ENCODE data around the gene CSNK1G1.

- TF ChIP-seq MAFK (IDR thresholded peaks at IDR 0.05; ENCODE audit: low read depth, low read length) (no peak), POLR2A (IDR thresholded peaks at IDR 0.05; ENCODE audit: low read depth, low read length) (no peak), RCOR1 (IDR thresholded peaks at IDR 0.05; ENCODE audit: insufficient replicate concordance, low read length) (no peak), FOS (IDR thresholded peaks at IDR 0.05; ENCODE audit: low read depth, low read length) (no peak), RAD21 (IDR thresholded peaks at IDR 0.05; ENCODE audit: low read length) (no peak), CEBPB (IDR thresholded peaks at IDR 0.05; ENCODE audit: low read depth, low read length) (no peak), MAZ (IDR thresholded peaks at IDR 0.05; ENCODE audit: borderline replicate concordance, low read depth, low read length) (no peak), BHLHE40 (IDR thresholded peaks at IDR 0.05; ENCODE audit: low read depth, low read length) (no peak)
- TF ChIP-seq, protein P1, sequence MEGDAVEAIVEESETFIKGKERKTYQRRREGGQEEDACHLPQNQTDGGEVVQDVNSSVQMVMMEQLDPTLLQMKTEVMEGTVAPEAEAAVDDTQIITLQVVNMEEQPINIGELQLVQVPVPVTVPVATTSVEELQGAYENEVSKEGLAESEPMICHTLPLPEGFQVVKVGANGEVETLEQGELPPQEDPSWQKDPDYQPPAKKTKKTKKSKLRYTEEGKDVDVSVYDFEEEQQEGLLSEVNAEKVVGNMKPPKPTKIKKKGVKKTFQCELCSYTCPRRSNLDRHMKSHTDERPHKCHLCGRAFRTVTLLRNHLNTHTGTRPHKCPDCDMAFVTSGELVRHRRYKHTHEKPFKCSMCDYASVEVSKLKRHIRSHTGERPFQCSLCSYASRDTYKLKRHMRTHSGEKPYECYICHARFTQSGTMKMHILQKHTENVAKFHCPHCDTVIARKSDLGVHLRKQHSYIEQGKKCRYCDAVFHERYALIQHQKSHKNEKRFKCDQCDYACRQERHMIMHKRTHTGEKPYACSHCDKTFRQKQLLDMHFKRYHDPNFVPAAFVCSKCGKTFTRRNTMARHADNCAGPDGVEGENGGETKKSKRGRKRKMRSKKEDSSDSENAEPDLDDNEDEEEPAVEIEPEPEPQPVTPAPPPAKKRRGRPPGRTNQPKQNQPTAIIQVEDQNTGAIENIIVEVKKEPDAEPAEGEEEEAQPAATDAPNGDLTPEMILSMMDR (conservative IDR thresholded peaks at IDR 0.05; ENCODE audit: low read depth, low read length), result no peak
Measured at GRCh38 chr15:64236156-64236894, 119.6 kb downstream of the CSNK1G1 start.
